H1 (cell line): ENCODE data around the gene LGALS3. TPM values are rescaled to one million over a fixed set of nuclear protein-coding genes. Genes with fewer than 3 reads are reported as not detected.

Experiments used
- CTCF ChIA-PET: fragments of 300-600 bp; sonication (Branson Sonifier 250); formaldehyde crosslinking; loops from one replicate; lab custom pipeline; 2021; ENCODE audit not compliant: partially characterized antibody; lab: Charles Lee
- POLR2A ChIA-PET: fragments of 300-600 bp; sonication (Branson Sonifier 250); formaldehyde crosslinking; loops from one replicate; lab custom pipeline; 2021; ENCODE audit warnings: inconsistent platforms; ENCODE audit not compliant: partially characterized antibody; lab: Charles Lee
- DNase-seq, 2 experiments: peaks; one replicate each; pipeline versions ENCODE4 v3.0.0 to v3.0.0-alpha.2; 2010 to 2022; ENCODE audit warnings: low spot score in 2 of 2, low read depth in 1 of 2, mixed read lengths in 1 of 2
- FAIRE-seq: peaks from 2 replicates; lab custom pipeline; 2011; peaks lifted over from hg19 to GRCh38; lab: Jason Lieb, UNC
- H2AFZ ChIP-seq: 2 replicates; pipeline ENCODE4 v1.8.1; 2012; ENCODE audit warnings: low read length, inconsistent platforms
- H2AK5ac ChIP-seq: 2 replicates; pipeline ENCODE4 v1.6.1; 2013; ENCODE audit warnings: low read depth, low read length
- H2BK120ac ChIP-seq: replicated peaks from 2 replicates; pipeline ENCODE3; 2013; ENCODE audit warnings: low read depth, low read length, inconsistent platforms
- H2BK12ac ChIP-seq: 2 replicates; pipeline ENCODE4 v1.6.1; 2013; ENCODE audit warnings: low read depth, low read length
- H2BK15ac ChIP-seq: 2 replicates; pipeline ENCODE4 v1.6.1; 2013; ENCODE audit warnings: low read length
- H2BK20ac ChIP-seq: 2 replicates; pipeline ENCODE4 v1.6.1; 2013; ENCODE audit warnings: low read length
- H2BK5ac ChIP-seq: 2 replicates; pipeline ENCODE4 v1.6.1; 2013; ENCODE audit warnings: low read depth, low read length
- H3K14ac ChIP-seq: 2 replicates; pipeline ENCODE4 v1.6.1; 2013; ENCODE audit warnings: inconsistent platforms; ENCODE audit not compliant: insufficient read length
- H3K18ac ChIP-seq: 2 replicates; pipeline ENCODE4 v1.6.1; 2013; ENCODE audit warnings: low read length; ENCODE audit errors: extremely low read depth
- H3K23ac ChIP-seq: 2 replicates; pipeline ENCODE4 v1.6.1; 2013; ENCODE audit warnings: inconsistent platforms; ENCODE audit not compliant: insufficient read length
- H3K23me2 ChIP-seq: 2 replicates; pipeline ENCODE4 v1.6.1; 2013; ENCODE audit warnings: low read depth, low read length
- H3K27ac ChIP-seq: 2 replicates; pipeline ENCODE4 v1.6.1; 2011; ENCODE audit warnings: low read depth, low read length, inconsistent platforms
- H3K27me3 ChIP-seq, 4 experiments: replicated peaks in 1 of 4; 1 replicate in 1 of 4; 2 replicates in 3 of 4; pipeline versions ENCODE4 v1.6.1 to v1.8.1; 2011 to 2013; ENCODE audit warnings: low read length in 3 of 4, mild to moderate bottlenecking in 3 of 4, inconsistent platforms in 2 of 4, mixed read lengths in 2 of 4, moderate library complexity in 1 of 4; ENCODE audit not compliant: control insufficient read depth in 3 of 4, insufficient read depth in 3 of 4; ENCODE audit errors: extremely low read depth in 1 of 4
- H3K36me3 ChIP-seq, 4 experiments: 2 replicates each; pipeline versions ENCODE4 v1.6.1 to v1.8.1; 2011 to 2013; ENCODE audit warnings: mild to moderate bottlenecking in 4 of 4, low read length in 3 of 4, moderate library complexity in 2 of 4, control low read depth in 1 of 4, inconsistent platforms in 1 of 4; ENCODE audit not compliant: insufficient read depth in 4 of 4, control insufficient read depth in 2 of 4
- H3K4ac ChIP-seq: replicated peaks from 2 replicates; pipeline ENCODE3; 2013; ENCODE audit warnings: low read length, low read depth, mixed read lengths, inconsistent platforms; ENCODE audit not compliant: insufficient read length
- H3K4me1 ChIP-seq, 4 experiments: replicated peaks in 1 of 4; 1 replicate in 1 of 4; 2 replicates in 3 of 4; pipeline versions ENCODE4 v1.6.1 to v1.8.1; 2011 to 2013; ENCODE audit warnings: low read length in 3 of 4, inconsistent platforms in 2 of 4, mixed read lengths in 1 of 4; ENCODE audit not compliant: insufficient read depth in 4 of 4, control insufficient read depth in 3 of 4
- H3K4me2 ChIP-seq, 2 experiments: 2 replicates each; pipeline versions ENCODE4 v1.6.1 to v1.8.1; 2011 to 2013; ENCODE audit warnings: low read depth in 2 of 2, low read length in 2 of 2, control low read depth in 1 of 2, inconsistent platforms in 1 of 2, mild to moderate bottlenecking in 1 of 2; ENCODE audit not compliant: insufficient read depth in 1 of 2
- H3K4me3 ChIP-seq, 4 experiments: fragments of 200-600, 300-600 bp in 1 of 4; sonication (generic), shearing (Covaris generic), sonication (Bioruptor Twin) in 1 of 4; 2 replicates each; pipeline versions ENCODE4 v1.5.1 to v1.8.1; 2011 to 2016; ENCODE audit warnings: low read length in 4 of 4, low read depth in 3 of 4, control low read depth in 2 of 4, inconsistent platforms in 2 of 4, mild to moderate bottlenecking in 2 of 4, mixed read lengths in 1 of 4, moderate library complexity in 1 of 4; ENCODE audit not compliant: insufficient read depth in 2 of 4; ENCODE audit errors: extremely low read depth in 1 of 4
- H3K56ac ChIP-seq: replicated peaks from 2 replicates; pipeline ENCODE3; 2013; ENCODE audit warnings: low read depth, mild to moderate bottlenecking, mixed read lengths, low read length, inconsistent platforms; ENCODE audit not compliant: insufficient read length
- H3K79me1 ChIP-seq: 2 replicates; pipeline ENCODE4 v1.6.1; 2013; ENCODE audit warnings: low read depth, low read length, control low read depth
- H3K79me2 ChIP-seq, 2 experiments: 2 replicates each; pipeline versions ENCODE4 v1.6.1 to v1.8.1; 2012 to 2013; ENCODE audit warnings: low read length in 2 of 2, mild to moderate bottlenecking in 2 of 2, inconsistent platforms in 1 of 2; ENCODE audit not compliant: insufficient read depth in 2 of 2, control insufficient read depth in 1 of 2
- H3K9ac ChIP-seq, 4 experiments: replicated peaks in 1 of 4; 1 replicate in 1 of 4; 2 replicates in 3 of 4; pipeline versions ENCODE4 v1.6.1 to v1.8.1; 2011 to 2013; ENCODE audit warnings: low read depth in 3 of 4, low read length in 3 of 4, control low read depth in 2 of 4, mild to moderate bottlenecking in 2 of 4, moderate library complexity in 2 of 4, inconsistent platforms in 1 of 4; ENCODE audit errors: extremely low read depth in 1 of 4
- H3K9me3 ChIP-seq, 2 experiments: 2 replicates each; pipeline versions ENCODE4 v1.6.1 to v1.8.1; 2012 to 2013; ENCODE audit warnings: mild to moderate bottlenecking in 2 of 2, moderate library complexity in 2 of 2, control low read depth in 1 of 2, inconsistent platforms in 1 of 2, low read depth in 1 of 2, low read length in 1 of 2, mixed read lengths in 1 of 2; ENCODE audit not compliant: insufficient read depth in 2 of 2
- H4K20me1 ChIP-seq, 2 experiments: replicated peaks in 1 of 2; 2 replicates each; pipeline versions ENCODE3 to v1.8.1; 2011 to 2013; ENCODE audit warnings: inconsistent platforms in 2 of 2, low read length in 2 of 2, mild to moderate bottlenecking in 1 of 2; ENCODE audit not compliant: insufficient read depth in 2 of 2, control insufficient read depth in 1 of 2
- H4K5ac ChIP-seq: 2 replicates; pipeline ENCODE4 v1.6.1; 2013; ENCODE audit warnings: low read length, low read depth, mixed read lengths, inconsistent platforms; ENCODE audit not compliant: insufficient read length
- H4K8ac ChIP-seq: 2 replicates; pipeline ENCODE4 v1.8.0; 2013; ENCODE audit warnings: mild to moderate bottlenecking, moderate library complexity, low read length, inconsistent platforms; ENCODE audit not compliant: insufficient read depth; ENCODE audit errors: extremely low read depth
- H4K91ac ChIP-seq: replicated peaks from 2 replicates; pipeline ENCODE3; 2013; ENCODE audit warnings: low read length, mixed read lengths, inconsistent platforms; ENCODE audit not compliant: insufficient read length
- BCL11A ChIP-seq, 2 experiments: IDR thresholded peaks; one replicate each; pipeline ENCODE4 v1.6.1; 2011; ENCODE audit warnings: low read depth in 2 of 2, low read length in 2 of 2, mild to moderate bottlenecking in 2 of 2
- JUND ChIP-seq: IDR thresholded peaks from 2 replicates; pipeline ENCODE4 v1.6.1; 2011; ENCODE audit warnings: mild to moderate bottlenecking, improper control_type of control experiment, low read length
- RXRA ChIP-seq: IDR thresholded peaks from 2 replicates; pipeline ENCODE4 v1.6.1; 2011; ENCODE audit warnings: low read depth, mild to moderate bottlenecking, low read length, moderate library complexity; ENCODE audit not compliant: insufficient read depth
- SIRT6 ChIP-seq: IDR thresholded peaks from one replicate; pipeline ENCODE4 v1.7.1; 2012; ENCODE audit warnings: low read length, inconsistent platforms
- SP2 ChIP-seq: IDR thresholded peaks from 2 replicates; pipeline ENCODE4 v1.6.1; 2012; ENCODE audit warnings: mild to moderate bottlenecking, low read length, inconsistent platforms
- ZNF274 ChIP-seq: IDR thresholded peaks from 2 replicates; pipeline ENCODE4 v1.7.0; 2012; ENCODE audit warnings: low read length, borderline replicate concordance; ENCODE audit errors: extremely low read depth
- WGBS, 2 experiments: shearing (Covaris generic) in 1 of 2; methylation state at CpG; one replicate each; pipeline versions ENCODE4 v1.1.6 to v1.1.7; 2013 to 2015; ENCODE audit warnings: low lambda C conversion rate in 2 of 2, mixed read lengths in 2 of 2, inconsistent platforms in 1 of 2, low coverage in 1 of 2, missing lambda C conversion rate in 1 of 2; ENCODE audit not compliant: insufficient replicate concordance in 2 of 2, insufficient coverage in 1 of 2, insufficient read length in 1 of 2; ENCODE audit errors: extremely low coverage in 1 of 2, missing lambda C conversion rate in 1 of 2; 5-methylcytosine and 5-hydroxymethylcytosine counted together
- polyA plus RNA-seq, 7 experiments: library from polyadenylated mRNA; depleted of rRNA in 3 of 7; stranded (reverse) in 5 of 7; unstranded in 2 of 7; fragments of >200 nt in 5 of 7; fragments of 200-250 nt in 2 of 7; gene quantifications; 1 replicate in 5 of 7; 2 replicates in 1 of 7; 4 replicates in 1 of 7; pipeline versions ENCODE4 v1.2.1 to v1.2.3, GENCODE V29; 2011 to 2013; ENCODE audit warnings: missing spikeins in 2 of 7, mixed read lengths in 2 of 7
- total RNA-seq: library from RNA; stranded (reverse); fragmentation: NEBNext Ultra II Directional; extraction: Animal tissue kit (Norgen Biotek cat#: 25700); gene quantifications from 2 replicates; pipeline ENCODE4 v1.2.1, GENCODE V29; 2021

LGALS3 gene
- total and polyA plus RNA-seq, 2 of the 8 experiments (the other 6 are each of a cell fraction or from before 2014, with no cell fraction given) = 9.7 to 14.5 TPM

DNA sequence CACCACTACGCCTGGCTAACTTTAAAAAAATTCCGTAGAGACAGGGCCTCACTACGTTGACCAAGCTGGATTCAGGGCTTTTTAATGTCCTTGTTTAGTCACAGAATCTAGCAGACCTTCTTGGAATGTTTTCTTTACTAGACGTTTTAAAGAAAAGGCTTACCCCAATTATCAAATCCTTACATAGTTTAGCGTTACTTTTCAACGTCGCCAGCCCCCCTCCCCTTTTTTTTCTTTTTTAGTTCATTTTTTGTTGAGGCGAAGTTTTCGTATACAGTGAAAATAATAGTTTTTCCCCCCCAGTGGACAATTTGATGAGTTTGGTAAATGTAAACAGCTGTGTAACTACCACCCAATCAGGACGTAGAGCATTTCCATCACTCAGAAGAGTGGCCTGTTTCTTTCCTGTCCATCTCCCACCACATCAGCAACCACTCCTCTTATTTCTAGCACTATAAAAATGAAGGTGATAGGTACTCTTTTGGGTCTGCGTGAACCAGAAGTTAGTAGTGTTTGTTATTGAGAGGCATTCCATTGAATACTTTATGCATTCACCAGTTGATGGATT is 63.1 kb downstream of the LGALS3 start:
- Histone ChIP-seq H4K5ac (no peak overlapping the region), H4K8ac (no peak overlapping the region), H2BK15ac (no peak overlapping the region), H2BK120ac (no peak overlapping the region), H2BK20ac (no peak overlapping the region), H4K91ac (no peak overlapping the region), H3K36me3 (peaks cover 0 to 11% (median 2%) of the 10 kb centered on the region in 4 experiments; a peak in 2 of 8 replicates), H3K4me2 (peak overlapping the region; percentile 36 to 66; a peak in 3 of 4 replicates), H3K27ac (no peak overlapping the region), H3K79me2 (peaks cover 13 to 38% of the 10 kb centered on the region in 2 experiments), H3K9me3 (no peaks in the 10 kb centered on the region), H3K23ac (no peak overlapping the region), H3K4me3 (peak overlapping the region; percentile 85 to 99 (median 88); a peak in 6 of 8 replicates), H3K14ac (no peak overlapping the region), H3K4me1 (peaks cover 0 to 6% (median 4%) of the 10 kb centered on the region in 4 experiments; a peak in 3 of 7 replicates), H2AK5ac (no peak overlapping the region), H3K23me2 (peaks cover 6% of the 10 kb centered on the region; the same call in 1 of the 2 replicates), H3K79me1 (0 out of 2 replicates have a peak, but pooled peaks cover 2% of the 10 kb centered on the region), H3K4ac (no peak overlapping the region), H4K20me1 (peaks cover 0 to 2% of the 10 kb centered on the region in 2 experiments), H2AFZ (no peak overlapping the region), H3K9ac (no peak overlapping the region), H3K27me3 (no peaks in the 10 kb centered on the region), H2BK12ac (no peak overlapping the region), H3K56ac (no peak overlapping the region), H2BK5ac (no peak overlapping the region), H3K18ac (no peak overlapping the region)
- DNase-seq (no peak), FAIRE-seq (no peak)
- 79% methylated on average over 11 of the region's 11 CpGs; no CpG with 5 or more reads in 1 of the 2 experiments for WGBS, 2 experiments
- ChIA-PET CTCF (interaction anchor here (0.9 to 1.8 kb wide), 3 partner anchors 50 to 162 kb away, joined by 3 to 6 read pairs (median 3); no protein-coding TSS in a partner anchor), POLR2A (interaction anchor here (0.6 to 2.4 kb wide), 8 partner anchors 9 to 1285 kb away, joined by 3 to 10 read pairs (median 6); partner anchors contain the start of genes MAPK1IP1L, SOCS4 and WDHD1)
- no peak for TF ChIP-seq SIRT6
- no peak for TF ChIP-seq JUND
- no peak for TF ChIP-seq ZNF274
- TF ChIP-seq BCL11A (IDR thresholded peaks at IDR 0.05; ENCODE audit: low read depth in 2 of 2, low read length in 2 of 2) = no peak
- TF ChIP-seq RXRA = no peak
- TF ChIP-seq SP2 = no peak
